ENCODE results near the gene CDCA7L.

GRCh38 chr7:21948364-21948763, 2.7 kb upstream of the CDCA7L start:
- TF ChIP-seq HDAC1 (CRISPR knock-in tag; IDR thresholded peaks at IDR 0.05) = no peak
- no peak for TF ChIP-seq KLF13 (CRISPR knock-in tag; IDR thresholded peaks at IDR 0.05)
- TF ChIP-seq KDM5B (CRISPR knock-in tag; IDR thresholded peaks at IDR 0.05; ENCODE audit: borderline replicate concordance) = no peak
- TF ChIP-seq, protein P1, sequence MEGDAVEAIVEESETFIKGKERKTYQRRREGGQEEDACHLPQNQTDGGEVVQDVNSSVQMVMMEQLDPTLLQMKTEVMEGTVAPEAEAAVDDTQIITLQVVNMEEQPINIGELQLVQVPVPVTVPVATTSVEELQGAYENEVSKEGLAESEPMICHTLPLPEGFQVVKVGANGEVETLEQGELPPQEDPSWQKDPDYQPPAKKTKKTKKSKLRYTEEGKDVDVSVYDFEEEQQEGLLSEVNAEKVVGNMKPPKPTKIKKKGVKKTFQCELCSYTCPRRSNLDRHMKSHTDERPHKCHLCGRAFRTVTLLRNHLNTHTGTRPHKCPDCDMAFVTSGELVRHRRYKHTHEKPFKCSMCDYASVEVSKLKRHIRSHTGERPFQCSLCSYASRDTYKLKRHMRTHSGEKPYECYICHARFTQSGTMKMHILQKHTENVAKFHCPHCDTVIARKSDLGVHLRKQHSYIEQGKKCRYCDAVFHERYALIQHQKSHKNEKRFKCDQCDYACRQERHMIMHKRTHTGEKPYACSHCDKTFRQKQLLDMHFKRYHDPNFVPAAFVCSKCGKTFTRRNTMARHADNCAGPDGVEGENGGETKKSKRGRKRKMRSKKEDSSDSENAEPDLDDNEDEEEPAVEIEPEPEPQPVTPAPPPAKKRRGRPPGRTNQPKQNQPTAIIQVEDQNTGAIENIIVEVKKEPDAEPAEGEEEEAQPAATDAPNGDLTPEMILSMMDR (CRISPR knock-in tag; IDR thresholded peaks at IDR 0.05) = no peak
- no peak for TF ChIP-seq NCOA2 (CRISPR knock-in tag; IDR thresholded peaks at IDR 0.05)
- TF ChIP-seq POLR2AphosphoS2 (IDR thresholded peaks at IDR 0.05; ENCODE audit: low read depth, low read length) = no peak
- TF ChIP-seq ZBTB33 (CRISPR knock-in tag; IDR thresholded peaks at IDR 0.05) = no peak
- no peak for TF ChIP-seq PRPF4 (IDR thresholded peaks at IDR 0.05; ENCODE audit: low read depth, low read length, poor library complexity, severe bottlenecking)
- no peak for TF ChIP-seq EP300 (IDR thresholded peaks at IDR 0.05; ENCODE audit: low read depth in 2 of 2, low read length in 2 of 2)
- TF ChIP-seq EP300 (CRISPR knock-in tag; IDR thresholded peaks at IDR 0.05; ENCODE audit: borderline replicate concordance) = no peak
- TF ChIP-seq GABPA (IDR thresholded peaks at IDR 0.05; ENCODE audit: low read depth, low read length) = no peak
- no peak for TF ChIP-seq GABPA (CRISPR knock-in tag; IDR thresholded peaks at IDR 0.05; ENCODE audit: low read depth)
- no peak for TF ChIP-seq EZH2 (conservative IDR thresholded peaks at IDR 0.05; ENCODE audit: low read depth, low read length)
